ENCODE results near the gene SYPL2.

DNA sequence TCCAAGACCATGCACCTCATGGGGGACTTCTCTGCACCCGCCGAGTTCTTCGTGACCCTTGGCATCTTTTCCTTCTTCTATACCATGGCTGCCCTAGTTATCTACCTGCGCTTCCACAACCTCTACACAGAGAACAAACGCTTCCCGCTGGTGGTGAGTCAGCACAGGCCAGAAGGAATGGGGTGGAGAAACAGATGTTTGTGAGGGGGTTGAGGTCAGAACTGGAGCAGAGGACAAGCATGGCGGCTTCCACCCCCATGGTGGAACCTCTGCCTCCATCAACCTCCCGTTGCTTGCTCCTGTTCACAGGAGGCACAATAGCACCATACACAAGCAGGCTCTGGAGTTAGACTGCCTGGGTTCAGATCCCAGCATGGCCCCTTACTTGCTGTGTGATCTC lies 10.5 kb downstream of the SYPL2 start:
- TF ChIP-seq POLR2AphosphoS5 (IDR thresholded peaks at IDR 0.05; ENCODE audit: low read depth, low read length) = no peak
- no peak for TF ChIP-seq TAF1 (IDR thresholded peaks at IDR 0.05; ENCODE audit: borderline replicate concordance, low read depth, low read length)
